HCT116 (cell line): Measurements from ENCODE around the gene LCE4A.

Experiments used
- CTCF ChIP-seq, 3 experiments: fragments of 200-600 bp in 1 of 3; sonication (generic) in 1 of 3; IDR thresholded peaks in 2 of 3; conservative IDR thresholded peaks in 1 of 3; 2 replicates each; pipeline ENCODE4 v1.5.1; 2012 to 2017; ENCODE audit warnings: low read depth in 2 of 3, low read length in 2 of 3, antibody characterized with exemption in 1 of 3, borderline replicate concordance in 1 of 3, control low read depth in 1 of 3, mild to moderate bottlenecking in 1 of 3, mixed read lengths in 1 of 3, mixed run types in 1 of 3, moderate library complexity in 1 of 3; ENCODE audit not compliant: insufficient read depth in 1 of 3
- ELF1 ChIP-seq: IDR thresholded peaks from 2 replicates; pipeline ENCODE4 v1.6.1; 2012; ENCODE audit warnings: low read depth, borderline replicate concordance
- EZH2phosphoT487 ChIP-seq: fragments of 200-600 bp; IDR thresholded peaks from 2 replicates; pipeline ENCODE4 v1.6.1; 2018; ENCODE audit warnings: antibody characterized with exemption, borderline replicate concordance
- POLR2A ChIP-seq: IDR thresholded peaks from 2 replicates; pipeline ENCODE4 v1.7.0; 2011; ENCODE audit warnings: borderline replicate concordance; ENCODE audit not compliant: insufficient read depth, insufficient read length; ENCODE audit errors: extremely low read depth
- POLR2AphosphoS5 ChIP-seq: IDR thresholded peaks from 2 replicates; pipeline ENCODE4 v1.6.1; 2011; ENCODE audit warnings: mild to moderate bottlenecking, low read depth, low read length, moderate library complexity
- RAD21 ChIP-seq: IDR thresholded peaks from 2 replicates; pipeline ENCODE4 v1.6.1; 2012; ENCODE audit warnings: low read depth, mild to moderate bottlenecking
- REST ChIP-seq: IDR thresholded peaks from 2 replicates; pipeline ENCODE4 v1.6.1; 2012; ENCODE audit warnings: low read depth
- SP1 ChIP-seq: IDR thresholded peaks from 2 replicates; pipeline ENCODE4 v1.6.1; 2012; ENCODE audit warnings: low read depth
- YY1 ChIP-seq: IDR thresholded peaks from 2 replicates; pipeline ENCODE4 v1.6.1; 2011; ENCODE audit warnings: low read length, low read depth, moderate library complexity, mild to moderate bottlenecking; ENCODE audit not compliant: insufficient replicate concordance; ENCODE audit errors: extremely low read depth
- ZFX ChIP-seq: fragments of 450-650 bp; IDR thresholded peaks from 2 replicates; pipeline ENCODE4 v1.6.1; 2017

GRCh38 chr1:152757747-152758146 lies 49.8 kb downstream of the LCE4A start, which contains the start of gene KPRP:
- TF ChIP-seq REST (no peak), SP1 (no peak), CTCF (IDR thresholded peaks at IDR 0.05 in 2 of 3, conservative IDR thresholded peaks at IDR 0.05 in 1 of 3; ENCODE audit: borderline replicate concordance in 1 of 3, insufficient read depth in 1 of 3, low read depth in 2 of 3, low read length in 2 of 3) (no peak), RAD21 (no peak), POLR2AphosphoS5 (no peak), EZH2phosphoT487 (no peak), ZFX (no peak), YY1 (no peak), ELF1 (no peak), POLR2A (no peak)
